Measurements from ENCODE around the gene RMND5B. TPM values are rescaled to one million over a fixed set of nuclear protein-coding genes. Genes with fewer than 3 reads are reported as not detected.

Gene RMND5B, protein sequence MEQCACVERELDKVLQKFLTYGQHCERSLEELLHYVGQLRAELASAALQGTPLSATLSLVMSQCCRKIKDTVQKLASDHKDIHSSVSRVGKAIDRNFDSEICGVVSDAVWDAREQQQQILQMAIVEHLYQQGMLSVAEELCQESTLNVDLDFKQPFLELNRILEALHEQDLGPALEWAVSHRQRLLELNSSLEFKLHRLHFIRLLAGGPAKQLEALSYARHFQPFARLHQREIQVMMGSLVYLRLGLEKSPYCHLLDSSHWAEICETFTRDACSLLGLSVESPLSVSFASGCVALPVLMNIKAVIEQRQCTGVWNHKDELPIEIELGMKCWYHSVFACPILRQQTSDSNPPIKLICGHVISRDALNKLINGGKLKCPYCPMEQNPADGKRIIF
- total RNA-seq (10 to 100 TPM; 24.4 to 46.1 TPM), polyA plus RNA-seq (10 to 100 TPM; 33.6 to 38.7 TPM)
- long read RNA-seq, donor 1, transcript RMND5B-201 (11 exons, 1,929 nt), result major isoform, 5 of 237 reads
- long read RNA-seq, donor 1, partial matches to known transcripts, result 16 of 237 reads
- long read RNA-seq, donor 1, other reads (novel, unspliced or antisense), result 215 of 237 reads
- long read RNA-seq, donor 2, partial matches to known transcripts, result 0 of 2 reads
- long read RNA-seq, donor 2, other reads (novel, unspliced or antisense), result 0 of 2 reads
- long read RNA-seq, donor 3, partial matches to known transcripts, result 0 of 1 reads
- long read RNA-seq, donor 3, other reads (novel, unspliced or antisense), result 0 of 1 reads
- long read RNA-seq, donor 4, partial matches to known transcripts, result 28 of 201 reads
- long read RNA-seq, donor 4, other reads (novel, unspliced or antisense), result 172 of 201 reads
- long read RNA-seq, donor 5, partial matches to known transcripts, result 394 of 409 reads
- long read RNA-seq, donor 5, other reads (novel, unspliced or antisense), result 13 of 409 reads

DNA sequence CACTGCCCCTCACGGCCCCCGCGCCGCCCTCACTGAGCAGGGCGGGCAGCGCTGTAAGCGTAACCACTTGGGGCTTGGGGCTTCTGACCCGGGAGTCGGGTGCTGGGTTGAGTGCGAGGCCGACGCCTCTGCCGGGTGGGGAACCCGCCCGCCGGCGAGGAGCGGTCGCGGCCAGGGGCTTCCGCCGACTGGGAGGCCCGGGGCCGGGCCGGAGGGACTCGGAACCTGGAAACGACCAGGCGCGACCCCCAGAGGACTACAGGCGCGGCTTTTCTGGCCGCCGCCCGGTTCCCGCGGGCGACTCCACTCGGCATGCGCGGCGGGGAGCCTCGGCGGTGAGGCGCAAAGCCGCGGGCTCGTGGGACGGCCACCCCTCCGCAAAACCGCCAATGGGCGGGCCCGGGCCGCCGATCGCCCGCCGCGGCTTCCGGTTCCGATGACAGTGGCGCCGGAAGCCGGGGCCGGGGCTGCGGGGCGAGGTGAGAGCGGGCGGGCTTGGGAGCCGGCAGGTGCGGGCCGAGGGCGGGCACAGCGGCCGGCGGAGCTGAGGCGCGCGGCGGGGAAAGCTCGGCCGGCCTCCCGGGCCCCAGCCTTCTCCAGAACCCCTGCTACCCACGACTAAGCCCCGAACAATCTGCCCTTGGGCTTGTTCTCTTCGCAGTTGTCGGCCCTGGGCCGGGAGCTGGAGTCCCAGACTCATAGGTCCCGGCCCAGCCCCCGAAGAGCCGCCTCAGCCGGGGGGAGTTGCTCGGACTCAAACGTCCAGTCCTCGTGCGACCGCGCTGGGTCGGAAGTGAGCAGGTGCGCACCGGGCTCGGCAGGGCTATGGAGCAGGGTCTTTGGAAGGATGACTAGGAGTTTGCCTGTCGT is at the start of gene RMND5B:
Gene RMND5B (plus strand): TSS at position 439 of the 870 bp plus-strand sequence. CDS start 7,106 bp downstream, outside the sequence.
- Histone ChIP-seq H3K27me3 (ENCODE audit: control insufficient read depth in 3 of 3, insufficient read depth in 3 of 3, low read length in 2 of 3) (no peaks in the 10 kb centered on the region), H3K9ac (ENCODE audit: insufficient read depth in 1 of 2, low read length in 2 of 2) (peak within 1 kb of the TSS; percentile 55 to 61), H3K4me3 (peak within 1 kb of the TSS; percentile 96), H3K27ac (ENCODE audit: low read depth in 1 of 2, low read length in 1 of 2) (peak within 1 kb of the TSS; percentile 94 to 96), H3K36me3 (ENCODE audit: control insufficient read depth in 4 of 4, insufficient read depth in 4 of 4, low read length in 4 of 4) (peaks cover 2 to 9% (median 5%) of the 10 kb centered on the region in 4 donors), H3K4me1 (ENCODE audit: control insufficient read depth in 5 of 5, insufficient read depth in 5 of 5, low read length in 5 of 5) (peaks cover 0 to 6% (median 5%) of the 10 kb centered on the region in 5 donors), H3K9me3 (ENCODE audit: control insufficient read depth in 4 of 4, insufficient read depth in 3 of 4, low read length in 3 of 4) (no peaks in the 10 kb centered on the region)
- TF ChIP-seq, protein P1, sequence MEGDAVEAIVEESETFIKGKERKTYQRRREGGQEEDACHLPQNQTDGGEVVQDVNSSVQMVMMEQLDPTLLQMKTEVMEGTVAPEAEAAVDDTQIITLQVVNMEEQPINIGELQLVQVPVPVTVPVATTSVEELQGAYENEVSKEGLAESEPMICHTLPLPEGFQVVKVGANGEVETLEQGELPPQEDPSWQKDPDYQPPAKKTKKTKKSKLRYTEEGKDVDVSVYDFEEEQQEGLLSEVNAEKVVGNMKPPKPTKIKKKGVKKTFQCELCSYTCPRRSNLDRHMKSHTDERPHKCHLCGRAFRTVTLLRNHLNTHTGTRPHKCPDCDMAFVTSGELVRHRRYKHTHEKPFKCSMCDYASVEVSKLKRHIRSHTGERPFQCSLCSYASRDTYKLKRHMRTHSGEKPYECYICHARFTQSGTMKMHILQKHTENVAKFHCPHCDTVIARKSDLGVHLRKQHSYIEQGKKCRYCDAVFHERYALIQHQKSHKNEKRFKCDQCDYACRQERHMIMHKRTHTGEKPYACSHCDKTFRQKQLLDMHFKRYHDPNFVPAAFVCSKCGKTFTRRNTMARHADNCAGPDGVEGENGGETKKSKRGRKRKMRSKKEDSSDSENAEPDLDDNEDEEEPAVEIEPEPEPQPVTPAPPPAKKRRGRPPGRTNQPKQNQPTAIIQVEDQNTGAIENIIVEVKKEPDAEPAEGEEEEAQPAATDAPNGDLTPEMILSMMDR (IDR thresholded peaks at IDR 0.05; ENCODE audit: control extremely low read depth, extremely low read depth), result no peak
- peak; percentile 76 to 87 (median 86) for DNase-seq
- WGBS, 2 donors, result 0% methylated on average over 90 to 102 of the region's 102 CpGs
- ATAC-seq (ENCODE audit: insufficient read depth, low FRiP score), result peak; percentile 97

DNA sequence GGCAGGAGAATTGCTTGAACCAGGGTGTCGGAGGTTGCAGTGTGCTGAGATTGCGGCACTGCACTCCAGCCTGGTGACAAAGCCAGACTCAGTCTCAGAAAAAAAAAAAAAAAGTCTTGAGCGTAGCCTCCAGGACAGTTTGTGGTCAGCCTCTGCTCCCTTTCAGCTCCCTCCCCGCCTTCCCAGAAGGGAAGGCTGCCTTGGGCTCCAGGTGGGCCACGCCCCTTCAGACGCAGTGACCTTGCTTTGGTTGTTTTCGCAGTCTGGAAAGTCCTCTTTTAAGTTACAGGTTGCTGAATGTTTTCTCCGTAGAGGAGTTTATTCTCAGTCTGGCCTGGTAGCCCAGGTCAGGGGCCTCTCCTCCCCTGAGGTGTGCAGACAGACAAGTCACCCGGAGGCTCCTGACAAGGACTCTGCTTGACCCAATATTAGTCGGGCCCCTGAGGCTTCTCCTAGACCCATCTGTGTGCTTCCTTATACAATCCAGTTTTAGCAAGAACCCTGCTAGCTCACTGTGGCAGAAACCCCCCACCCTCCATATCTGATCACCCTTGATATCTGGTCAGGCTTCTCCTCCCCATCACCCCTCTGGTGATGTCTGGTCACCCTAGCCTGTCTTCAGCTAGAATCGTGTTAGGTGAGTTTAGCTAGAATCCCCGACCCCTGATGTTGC is 49.1 kb upstream of the RMND5B start:
- Histone ChIP-seq H3K9me3 (ENCODE audit: control insufficient read depth in 4 of 4, insufficient read depth in 3 of 4, low read length in 3 of 4) (no peaks in the 10 kb centered on the region), H3K4me1 (ENCODE audit: control insufficient read depth in 5 of 5, insufficient read depth in 5 of 5, low read length in 5 of 5) (no peaks in the 10 kb centered on the region), H3K4me3 (no peak overlapping the region), H3K36me3 (ENCODE audit: control insufficient read depth in 4 of 4, insufficient read depth in 4 of 4, low read length in 4 of 4) (no peaks in the 10 kb centered on the region), H3K27ac (ENCODE audit: low read depth in 1 of 2, low read length in 1 of 2) (no peak overlapping the region), H3K27me3 (ENCODE audit: control insufficient read depth in 3 of 3, insufficient read depth in 3 of 3, low read length in 2 of 3) (peaks cover 0 to 9% (median 3%) of the 10 kb centered on the region in 3 donors), H3K9ac (ENCODE audit: insufficient read depth in 1 of 2, low read length in 2 of 2) (no peak overlapping the region)
- DNase-seq (no peak), ATAC-seq (ENCODE audit: insufficient read depth, low FRiP score) (no peak)
- WGBS, 2 donors, result 82% methylated on average over 12 of the region's 12 CpGs
- TF ChIP-seq, protein P1 (IDR thresholded peaks at IDR 0.05; ENCODE audit: control extremely low read depth, extremely low read depth), result no peak

DNA sequence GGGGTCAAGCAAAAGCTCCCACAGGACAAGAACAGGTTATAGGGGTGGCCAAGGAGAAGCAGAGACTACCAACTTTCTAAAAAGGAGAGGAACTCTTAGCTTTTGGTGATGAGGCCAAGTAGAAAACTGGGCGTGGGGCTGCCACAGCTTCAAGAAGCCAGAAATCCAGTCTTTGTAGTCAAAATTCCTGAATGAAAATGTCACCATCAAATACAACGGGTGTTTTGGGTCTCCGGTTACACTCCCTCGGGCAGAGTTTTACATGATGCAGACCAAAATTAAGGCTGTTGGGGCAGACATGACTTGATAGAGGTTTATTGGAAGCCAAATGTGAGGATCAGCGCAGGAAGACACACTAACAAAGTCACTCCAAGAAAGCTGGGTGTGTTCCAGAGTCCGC is 46.9 kb upstream of the RMND5B start:
- ATAC-seq (ENCODE audit: insufficient read depth, low FRiP score) (no peak), DNase-seq (no peak)
- no peak overlapping the region for H3K9ac ChIP-seq (ENCODE audit: insufficient read depth in 1 of 2, low read length in 2 of 2)
- H3K36me3 ChIP-seq (ENCODE audit: control insufficient read depth in 4 of 4, insufficient read depth in 4 of 4, low read length in 4 of 4), result no peaks in the 10 kb centered on the region
- H3K27ac ChIP-seq (ENCODE audit: low read depth in 1 of 2, low read length in 1 of 2), result no peak overlapping the region
- no peaks in the 10 kb centered on the region for H3K4me1 ChIP-seq (ENCODE audit: control insufficient read depth in 5 of 5, insufficient read depth in 5 of 5, low read length in 5 of 5)
- H3K27me3 ChIP-seq (ENCODE audit: control insufficient read depth in 3 of 3, insufficient read depth in 3 of 3, low read length in 2 of 3), result peaks cover 0 to 9% (median 3%) of the 10 kb centered on the region in 3 donors
- no peak overlapping the region for H3K4me3 ChIP-seq
- no peaks in the 10 kb centered on the region for H3K9me3 ChIP-seq (ENCODE audit: control insufficient read depth in 4 of 4, insufficient read depth in 3 of 4, low read length in 3 of 4)
- TF ChIP-seq, protein P1 (IDR thresholded peaks at IDR 0.05; ENCODE audit: control extremely low read depth, extremely low read depth), result no peak
- 83 to 87% methylated on average over 6 of the region's 6 CpGs for WGBS, 2 donors

Data from lung (tissue), 16 donors.